Liver (tissue), 3 donors: ENCODE data around the gene LRRTM3.

Source experiments
- CTCF ChIP-seq: fragments of 150-350 bp; IDR thresholded peaks from 2 replicates; pipeline ENCODE4 v1.5.1; 2017; ENCODE audit warnings: improper control_type of control experiment, low read depth, low read length; ENCODE audit not compliant: missing input control
- JUND ChIP-seq, 2 donors: IDR thresholded peaks; 2 replicates each; pipeline ENCODE4 v1.6.1; 2016; ENCODE audit warnings: antibody characterized with exemption in 2 of 2
- donor health status: healthy.
- donor health status: healthy.

- TF ChIP-seq CTCF (no peak), JUND (IDR thresholded peaks at IDR 0.05) (no peak)
These were observed 39.1 kb downstream of the LRRTM3 start for GRCh38 chr10:66964946-66965345.
